HFFc6 (cell line): ENCODE data around the gene MAEA. TPM values are rescaled to one million over a fixed set of nuclear protein-coding genes. Genes with fewer than 3 reads are reported as not detected.

Experiments
- DNase-seq: peaks from one replicate; pipeline ENCODE4 v3.0.0-alpha.2; 2018
- H3K27ac Mint-ChIP-seq: 2 replicates; pipeline ENCODE4 v1.8.0; 2020; ENCODE audit warnings: mild to moderate bottlenecking, mixed read lengths
- H3K27me3 Mint-ChIP-seq: 2 replicates; pipeline ENCODE4 v1.8.0; 2021; ENCODE audit warnings: mild to moderate bottlenecking, moderate library complexity, mixed read lengths; ENCODE audit not compliant: insufficient read depth
- H3K36me3 Mint-ChIP-seq: 2 replicates; pipeline ENCODE4 v1.8.0; 2021; ENCODE audit warnings: low read depth, mixed read lengths
- H3K4me1 Mint-ChIP-seq: 2 replicates; pipeline ENCODE4 v1.8.0; 2020; ENCODE audit warnings: low read depth, mixed read lengths
- H3K4me3 Mint-ChIP-seq: 2 replicates; pipeline ENCODE4 v1.8.0; 2020; ENCODE audit warnings: mild to moderate bottlenecking, moderate library complexity, mixed read lengths
- H3K9me3 Mint-ChIP-seq: 2 replicates; pipeline ENCODE4 v1.8.0; 2020; ENCODE audit warnings: mild to moderate bottlenecking, mixed read lengths
- CTCF ChIP-seq: fragments of 200-600 bp; sonication (generic); IDR thresholded peaks from 2 replicates; pipeline ENCODE4 v1.5.0; 2021; ENCODE audit warnings: antibody characterized with exemption, mild to moderate bottlenecking
- total RNA-seq, 6 experiments: library from RNA; stranded (reverse); fragmentation: NEBNext Ultra II Directional; extraction: Animal tissue kit (Norgen Biotek cat#: 25700); gene quantifications; 2 replicates in 1 of 6; 3 replicates in 5 of 6; pipeline ENCODE4 v1.2.3, GENCODE V29; 2021

Gene MAEA
- total RNA-seq, 6 experiments from 2014 or later: 56.0 to 65.4 (median 60.6) TPM

DNA sequence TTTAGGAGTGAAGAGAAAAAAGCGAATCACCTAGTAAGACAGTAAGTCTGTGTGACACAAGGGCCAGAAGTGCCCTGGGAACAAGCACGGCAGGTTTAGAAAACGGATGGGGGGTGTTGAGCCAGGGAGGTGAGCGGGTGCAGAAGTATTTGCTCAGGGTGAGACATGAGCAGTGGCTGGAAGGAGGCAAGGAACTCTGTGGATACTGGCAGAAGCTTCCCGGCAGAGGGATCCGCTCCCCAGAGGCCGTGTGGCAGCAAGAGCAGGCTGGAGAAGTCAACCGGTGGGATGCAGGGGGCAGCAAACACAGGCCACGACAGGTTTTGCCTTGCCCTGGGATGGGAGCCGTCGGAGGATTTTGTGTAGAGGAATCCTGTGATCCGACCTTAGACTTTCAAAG, 55.0 kb downstream of the MAEA start:
- Mint-ChIP-seq H3K36me3 (peaks cover 40% of the 10 kb centered on the region), H3K4me3 (peak overlapping the region; percentile 95), H3K4me1 (peaks cover 55% of the 10 kb centered on the region), H3K27me3 (peaks cover 5% of the 10 kb centered on the region), H3K27ac (peak overlapping the region; percentile 33), H3K9me3 (no peaks in the 10 kb centered on the region; the same call in 1 of the 2 replicates)
- DNase-seq: no peak
- TF ChIP-seq CTCF: no peak

- DNase-seq: peak; percentile 23
- peak overlapping the region; percentile 95 for H3K4me3 Mint-ChIP-seq
- no peaks in the 10 kb centered on the region; the same call in 1 of the 2 replicates for H3K9me3 Mint-ChIP-seq
- peak overlapping the region; percentile 85 for H3K27ac Mint-ChIP-seq
- TF ChIP-seq CTCF: no peak; the same call in none of the 2 replicates
- H3K4me1 Mint-ChIP-seq: peaks cover 54% of the 10 kb centered on the region
- H3K27me3 Mint-ChIP-seq: peaks cover 6% of the 10 kb centered on the region
- H3K36me3 Mint-ChIP-seq: peaks cover 32% of the 10 kb centered on the region
Measured at GRCh38 chr4:1345903-1346780, 56.5 kb downstream of the MAEA start.

GRCh38 chr4:1346781-1347409, 57.2 kb downstream of the MAEA start, which contains the start of gene UVSSA:
TSS of gene UVSSA (plus strand) at chr4:1347208. CDS start at chr4:1348092, 884 bp downstream.
- Mint-ChIP-seq H3K4me3 (peak within 1 kb of the TSS; percentile 95), H3K9me3 (no peaks in the 10 kb centered on the region; the same call in 1 of the 2 replicates), H3K27me3 (peaks cover 6% of the 10 kb centered on the region), H3K4me1 (peaks cover 52% of the 10 kb centered on the region), H3K36me3 (peaks cover 24% of the 10 kb centered on the region), H3K27ac (peak within 1 kb of the TSS; percentile 95)
- no peak for TF ChIP-seq CTCF
- peak; percentile 100 for DNase-seq

DNA sequence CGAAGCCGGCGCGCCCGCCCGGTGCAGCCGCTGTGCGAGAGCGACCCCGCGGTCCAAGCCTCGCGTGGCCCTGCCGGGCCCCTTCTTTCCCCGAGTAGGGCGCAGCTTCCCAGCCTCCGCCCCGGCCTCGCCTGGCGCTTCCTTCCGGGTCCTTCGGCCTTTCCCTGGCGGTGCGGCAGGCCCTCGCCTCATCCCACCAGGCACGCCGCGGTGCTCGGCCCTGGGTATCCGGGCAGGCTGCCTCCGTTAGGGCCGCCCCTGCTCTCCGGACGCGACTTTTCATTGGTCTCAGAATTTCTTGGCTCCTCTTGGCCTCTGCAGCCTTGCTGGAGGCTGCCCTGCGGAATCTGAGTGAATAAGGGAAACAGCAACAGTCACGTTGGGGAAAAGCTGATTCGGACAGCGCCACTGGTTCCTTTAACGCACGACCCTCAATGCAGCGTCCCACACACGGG, 57.7 kb downstream of the MAEA start:
- Mint-ChIP-seq H3K4me1 (peaks cover 47% of the 10 kb centered on the region), H3K4me3 (peak overlapping the region; percentile 88), H3K27ac (peak overlapping the region; percentile 95), H3K9me3 (no peaks in the 10 kb centered on the region), H3K27me3 (peaks cover 6% of the 10 kb centered on the region), H3K36me3 (peaks cover 19% of the 10 kb centered on the region)
- peak; percentile 85 for DNase-seq
- 0 out of 2 replicates have a peak, but pooled peaks have one; percentile 14 for TF ChIP-seq CTCF

DNA sequence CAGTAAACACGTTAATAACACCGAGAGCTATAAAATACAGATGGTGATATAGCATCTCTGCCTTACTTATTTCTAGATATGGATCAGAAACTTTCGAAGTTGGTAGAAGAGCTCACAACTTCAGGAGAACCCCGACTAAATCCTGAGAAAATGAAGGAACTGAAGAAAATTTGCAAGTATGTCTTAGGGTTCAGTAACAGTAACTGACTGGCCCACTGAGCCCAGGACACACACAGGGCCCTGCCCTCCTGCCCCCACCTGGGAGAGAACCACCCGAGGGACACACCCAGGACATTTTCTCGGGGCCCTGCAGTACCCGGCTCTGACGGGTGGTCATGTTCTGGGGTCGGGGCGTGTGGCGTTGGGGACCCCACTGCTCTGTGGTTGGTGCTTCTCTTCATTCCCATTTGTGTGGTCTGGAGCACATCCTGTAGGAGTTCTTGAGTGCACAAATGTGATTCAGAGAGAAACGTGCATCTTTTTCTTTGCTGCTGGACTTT, 58.4 kb downstream of the MAEA start:
- H3K4me1 Mint-ChIP-seq: peaks cover 45% of the 10 kb centered on the region

More for the DNA sequence above, 58.4 kb downstream of the MAEA start:
- Mint-ChIP-seq H3K27me3 (peaks cover 6% of the 10 kb centered on the region), H3K9me3 (no peaks in the 10 kb centered on the region), H3K27ac (peak overlapping the region; percentile 95), H3K4me3 (peak overlapping the region; percentile 88), H3K36me3 (peaks cover 17% of the 10 kb centered on the region)
- TF ChIP-seq CTCF: no peak
- DNase-seq: no peak
